SK-N-SH (cell line): Measurements from ENCODE around the gene ATP8B1.
"Not testable (repeated sequence)": the region's sequence is repeated elsewhere in the genome, so short reads cannot be mapped to it uniquely, and the experiment has no call there.

ENCODE experiments used
- NRF1 ChIP-seq: IDR thresholded peaks from 2 replicates; pipeline ENCODE4 v1.6.1; 2012; ENCODE audit warnings: low read depth, mild to moderate bottlenecking, low read length
- RAD21 ChIP-seq: IDR thresholded peaks from 2 replicates; pipeline ENCODE4 v1.6.1; 2012; ENCODE audit warnings: mild to moderate bottlenecking, low read length
- TF ChIP-seq, protein P1 (sequence below): fragments of 200-600 bp; sonication (generic); IDR thresholded peaks from 2 replicates; pipeline ENCODE4 v1.6.1; 2017; ENCODE audit warnings: antibody characterized with exemption, mild to moderate bottlenecking, moderate library complexity

- TF ChIP-seq, protein P1, sequence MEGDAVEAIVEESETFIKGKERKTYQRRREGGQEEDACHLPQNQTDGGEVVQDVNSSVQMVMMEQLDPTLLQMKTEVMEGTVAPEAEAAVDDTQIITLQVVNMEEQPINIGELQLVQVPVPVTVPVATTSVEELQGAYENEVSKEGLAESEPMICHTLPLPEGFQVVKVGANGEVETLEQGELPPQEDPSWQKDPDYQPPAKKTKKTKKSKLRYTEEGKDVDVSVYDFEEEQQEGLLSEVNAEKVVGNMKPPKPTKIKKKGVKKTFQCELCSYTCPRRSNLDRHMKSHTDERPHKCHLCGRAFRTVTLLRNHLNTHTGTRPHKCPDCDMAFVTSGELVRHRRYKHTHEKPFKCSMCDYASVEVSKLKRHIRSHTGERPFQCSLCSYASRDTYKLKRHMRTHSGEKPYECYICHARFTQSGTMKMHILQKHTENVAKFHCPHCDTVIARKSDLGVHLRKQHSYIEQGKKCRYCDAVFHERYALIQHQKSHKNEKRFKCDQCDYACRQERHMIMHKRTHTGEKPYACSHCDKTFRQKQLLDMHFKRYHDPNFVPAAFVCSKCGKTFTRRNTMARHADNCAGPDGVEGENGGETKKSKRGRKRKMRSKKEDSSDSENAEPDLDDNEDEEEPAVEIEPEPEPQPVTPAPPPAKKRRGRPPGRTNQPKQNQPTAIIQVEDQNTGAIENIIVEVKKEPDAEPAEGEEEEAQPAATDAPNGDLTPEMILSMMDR: not testable (repeated sequence)
- TF ChIP-seq NRF1, RAD21: not testable (repeated sequence)
Measured at GRCh38 chr18:57643726-57644125, 159.4 kb downstream of the ATP8B1 start.
